ENCODE measurements around the gene XPC. TPM values are rescaled to one million over a fixed set of nuclear protein-coding genes. Genes with fewer than 3 reads are reported as not detected.

Gene XPC
- total and polyA plus RNA-seq, 12 donors = 7.3 to 15.8 (median 9.8) TPM

GRCh38 chr3:14148041-14148985, 30.1 kb downstream of the XPC start:
- Histone ChIP-seq H3K27me3 (no peaks in the 10 kb centered on the region), H3K4me1 (peaks cover 9 to 43% (median 25%) of the 10 kb centered on the region in 9 donors), H3K27ac (no peak overlapping the region), H3K36me3 (peaks cover 0 to 76% (median 42%) of the 10 kb centered on the region in 9 donors), H3K4me3 (no peak overlapping the region), H3K9me3 (no peaks in the 10 kb centered on the region)
- peak in 1 of 9 donors; percentile 18 for TF ChIP-seq CTCF (IDR thresholded peaks at IDR 0.05)
- DNase-seq = no peak
- intact Hi-C loops (cut with DNase I) = no loop called here
- no peak for ATAC-seq
- 87 to 89% methylated on average over 26 to 28 of the region's 28 CpGs for WGBS, 2 donors

GRCh38 chr3:14147617-14148016, 30.8 kb downstream of the XPC start:
- Histone ChIP-seq H3K27ac (no peak overlapping the region), H3K27me3 (no peaks in the 10 kb centered on the region), H3K9me3 (no peaks in the 10 kb centered on the region), H3K4me3 (no peak overlapping the region), H3K36me3 (peaks cover 0 to 74% (median 44%) of the 10 kb centered on the region in 9 donors), H3K4me1 (peaks cover 9 to 50% (median 32%) of the 10 kb centered on the region in 9 donors)
- TF ChIP-seq CTCF (IDR thresholded peaks at IDR 0.05) = no peak
- intact Hi-C loops (cut with DNase I) = no loop called here
- DNase-seq (no peak), ATAC-seq (no peak)
- 77 to 79% methylated on average over 12 of the region's 12 CpGs for WGBS, 2 donors

GRCh38 chr3:14147066-14147435, 31.4 kb downstream of the XPC start:
- Histone ChIP-seq H3K27ac (peak overlapping the region in 1 of 10 donors; percentile 33), H3K27me3 (no peaks in the 10 kb centered on the region), H3K4me1 (peaks cover 9 to 56% (median 35%) of the 10 kb centered on the region in 9 donors), H3K4me3 (no peak overlapping the region), H3K9me3 (no peaks in the 10 kb centered on the region), H3K36me3 (peaks cover 0 to 74% (median 50%) of the 10 kb centered on the region in 9 donors)
- intact Hi-C loops (cut with DNase I) = no loop called here
- DNase-seq (no peak), ATAC-seq (no peak)
- no peak for TF ChIP-seq CTCF (IDR thresholded peaks at IDR 0.05)
- whole genome bisulfite sequencing, 2 donors = 90 to 94% methylated on average over 5 of the region's 5 CpGs

GRCh38 chr3:14146381-14147065, 31.9 kb downstream of the XPC start:
- peaks cover 12 to 61% (median 36%) of the 10 kb centered on the region in 9 donors for H3K4me1 ChIP-seq
- 92 to 93% methylated on average over 10 of the region's 10 CpGs for WGBS, 2 donors
- intact Hi-C loops (cut with DNase I) = no loop called here
- no peak for TF ChIP-seq CTCF (IDR thresholded peaks at IDR 0.05)
- no peak overlapping the region for H3K4me3 ChIP-seq
- DNase-seq = no peak
- no peaks in the 10 kb centered on the region for H3K27me3 ChIP-seq
- ATAC-seq = no peak
- no peaks in the 10 kb centered on the region for H3K9me3 ChIP-seq
- H3K36me3 ChIP-seq = peaks cover 0 to 73% (median 50%) of the 10 kb centered on the region in 9 donors
- peak overlapping the region in 8 of 10 donors; percentile 80 to 93 (median 88) for H3K27ac ChIP-seq
